ENCODE results near the gene NIPBL. TPM values are rescaled to one million over a fixed set of nuclear protein-coding genes. Genes with fewer than 3 reads are reported as not detected.

The NIPBL gene
- total RNA-seq, 1 experiment from 2014 or later: 61.3 TPM

DNA sequence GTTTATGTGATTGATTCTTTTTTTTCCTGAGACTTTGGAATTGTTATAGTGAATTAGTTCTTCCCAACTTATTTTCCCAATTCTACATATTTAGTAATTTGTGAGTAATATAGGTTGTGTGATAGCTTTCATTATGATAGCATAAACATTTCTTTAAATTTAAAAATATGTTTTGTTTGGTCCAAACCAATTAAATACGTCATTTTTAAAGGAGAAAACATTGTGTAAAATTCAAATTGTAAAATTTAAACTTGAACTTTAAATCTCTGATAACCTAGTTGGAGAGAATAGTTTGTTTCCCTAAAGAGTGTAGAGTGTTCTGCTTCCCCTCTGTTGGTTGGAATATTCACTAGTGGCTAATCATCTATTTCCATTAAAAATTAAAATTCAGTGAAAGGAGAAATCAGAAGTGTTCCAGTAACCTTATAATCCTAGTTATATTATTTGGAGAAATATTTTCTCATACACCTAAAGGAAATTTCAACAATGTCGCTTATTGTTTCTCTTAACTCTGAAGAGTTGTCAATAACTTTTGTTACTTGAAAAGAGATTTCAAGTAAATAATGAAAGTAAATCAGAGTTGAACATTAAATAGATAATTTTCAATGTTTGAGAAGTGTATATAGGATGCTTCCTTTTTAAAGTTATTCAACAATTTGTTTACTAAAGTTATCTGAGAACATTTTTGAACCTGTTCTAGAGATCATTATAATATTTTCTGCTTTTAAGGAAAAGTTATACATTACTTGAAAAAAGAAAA, 2.9 kb downstream of the NIPBL start:
- Histone ChIP-seq H3K4ac (ENCODE audit: low read depth, low read length) (no peak overlapping the region), H3K9me3 (ENCODE audit: control insufficient read depth, low read depth, low read length) (no peaks in the 10 kb centered on the region), H2BK15ac (ENCODE audit: low read depth, low read length) (no peak overlapping the region), H2AFZ (ENCODE audit: low read length) (no peak overlapping the region), H2BK5ac (ENCODE audit: insufficient read length, low read length) (no peak overlapping the region), H4K8ac (replicated peaks; ENCODE audit: insufficient read length, low read depth, low read length) (no peak overlapping the region), H3K79me2 (ENCODE audit: insufficient read depth, low read length) (peaks cover 28% of the 10 kb centered on the region; the same call in 1 of the 2 replicates), H3K4me1 (ENCODE audit: insufficient read depth, low read length) (no peaks in the 10 kb centered on the region), H3K4me2 (ENCODE audit: insufficient read depth, insufficient read length, low read length) (no peak overlapping the region), H4K91ac (ENCODE audit: insufficient read length, low read depth, low read length) (no peak overlapping the region), H3K9ac (ENCODE audit: extremely low read depth, insufficient read length, low read length) (no peak overlapping the region), H3T11ph (ENCODE audit: low read length) (no peak overlapping the region), H3K27ac (ENCODE audit: insufficient read length, low read depth, low read length) (no peak overlapping the region), H4K20me1 (ENCODE audit: control insufficient read depth, insufficient read depth, insufficient read length) (no peaks in the 10 kb centered on the region), H3K27me3 (ENCODE audit: insufficient read depth, low read length) (no peaks in the 10 kb centered on the region), H3K79me1 (ENCODE audit: insufficient read depth, low read depth, low read length, poor library complexity, severe bottlenecking) (no peaks in the 10 kb centered on the region), H3K23ac (ENCODE audit: insufficient read length, low read depth, low read length) (no peak overlapping the region), H3K18ac (ENCODE audit: insufficient read length, low read depth, low read length) (no peak overlapping the region), H2BK120ac (ENCODE audit: low read depth, low read length, poor library complexity, severe bottlenecking) (no peak overlapping the region), H2BK12ac (ENCODE audit: insufficient read length, low read depth, low read length) (no peak overlapping the region), H4K5ac (ENCODE audit: insufficient read length, low read depth, low read length) (no peak overlapping the region), H3K23me2 (ENCODE audit: insufficient read length, low read depth, low read length, poor library complexity, severe bottlenecking) (peaks cover 15% of the 10 kb centered on the region), H3K14ac (ENCODE audit: insufficient read depth, low read length) (no peak overlapping the region), H2AK5ac (ENCODE audit: insufficient read length, low read length) (no peak overlapping the region), H2BK20ac (ENCODE audit: low read depth, low read length, poor library complexity, severe bottlenecking) (no peak overlapping the region), H3K56ac (ENCODE audit: insufficient read length, low read depth, low read length) (no peak overlapping the region)
- Mint-ChIP-seq H3K27me3 (ENCODE audit: low read depth) (no peaks in the 10 kb centered on the region), H3K36me3 (ENCODE audit: insufficient read depth in 1 of 3, low read depth in 3 of 3) (peaks cover 0 to 1% (median 0%) of the 10 kb centered on the region in 3 experiments; a peak in 2 of 7 replicates), H3K4me3 (peak overlapping the region; percentile 88 to 99), H3K27ac (peak overlapping the region in 2 of 3 experiments; percentile 67 to 91; a peak in 4 of 7 replicates), H3K9me3 (no peaks in the 10 kb centered on the region), H3K4me1 (peaks cover 43 to 44% of the 10 kb centered on the region in 2 experiments)
- WGBS (ENCODE audit: extremely low coverage, insufficient read length, low lambda C conversion rate): no CpG with 5 or more reads among the region's 2 CpGs
- TF ChIP-seq, protein P1, sequence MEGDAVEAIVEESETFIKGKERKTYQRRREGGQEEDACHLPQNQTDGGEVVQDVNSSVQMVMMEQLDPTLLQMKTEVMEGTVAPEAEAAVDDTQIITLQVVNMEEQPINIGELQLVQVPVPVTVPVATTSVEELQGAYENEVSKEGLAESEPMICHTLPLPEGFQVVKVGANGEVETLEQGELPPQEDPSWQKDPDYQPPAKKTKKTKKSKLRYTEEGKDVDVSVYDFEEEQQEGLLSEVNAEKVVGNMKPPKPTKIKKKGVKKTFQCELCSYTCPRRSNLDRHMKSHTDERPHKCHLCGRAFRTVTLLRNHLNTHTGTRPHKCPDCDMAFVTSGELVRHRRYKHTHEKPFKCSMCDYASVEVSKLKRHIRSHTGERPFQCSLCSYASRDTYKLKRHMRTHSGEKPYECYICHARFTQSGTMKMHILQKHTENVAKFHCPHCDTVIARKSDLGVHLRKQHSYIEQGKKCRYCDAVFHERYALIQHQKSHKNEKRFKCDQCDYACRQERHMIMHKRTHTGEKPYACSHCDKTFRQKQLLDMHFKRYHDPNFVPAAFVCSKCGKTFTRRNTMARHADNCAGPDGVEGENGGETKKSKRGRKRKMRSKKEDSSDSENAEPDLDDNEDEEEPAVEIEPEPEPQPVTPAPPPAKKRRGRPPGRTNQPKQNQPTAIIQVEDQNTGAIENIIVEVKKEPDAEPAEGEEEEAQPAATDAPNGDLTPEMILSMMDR (conservative IDR thresholded peaks at IDR 0.05): no peak
- DNase-seq: no peak

All from H9 (cell line).